Stimulated activated CD8-positive, alpha-beta memory T cell treated with anti-CD3 and anti-CD28 coated beads, Interleukin-2, amount 100 ng/mL, for 48 hours (primary cell): Measurements from ENCODE around the gene HGS.
"Not testable (repeated sequence)": the region's sequence is repeated elsewhere in the genome, so short reads cannot be mapped to it uniquely, and the experiment has no call there.

Source experiments
- DNase-seq, 2 donors: peaks; one replicate each; pipeline ENCODE4 v3.0.0-alpha.2; 2020; ENCODE audit warnings: low read depth in 2 of 2

HGS gene

DNA sequence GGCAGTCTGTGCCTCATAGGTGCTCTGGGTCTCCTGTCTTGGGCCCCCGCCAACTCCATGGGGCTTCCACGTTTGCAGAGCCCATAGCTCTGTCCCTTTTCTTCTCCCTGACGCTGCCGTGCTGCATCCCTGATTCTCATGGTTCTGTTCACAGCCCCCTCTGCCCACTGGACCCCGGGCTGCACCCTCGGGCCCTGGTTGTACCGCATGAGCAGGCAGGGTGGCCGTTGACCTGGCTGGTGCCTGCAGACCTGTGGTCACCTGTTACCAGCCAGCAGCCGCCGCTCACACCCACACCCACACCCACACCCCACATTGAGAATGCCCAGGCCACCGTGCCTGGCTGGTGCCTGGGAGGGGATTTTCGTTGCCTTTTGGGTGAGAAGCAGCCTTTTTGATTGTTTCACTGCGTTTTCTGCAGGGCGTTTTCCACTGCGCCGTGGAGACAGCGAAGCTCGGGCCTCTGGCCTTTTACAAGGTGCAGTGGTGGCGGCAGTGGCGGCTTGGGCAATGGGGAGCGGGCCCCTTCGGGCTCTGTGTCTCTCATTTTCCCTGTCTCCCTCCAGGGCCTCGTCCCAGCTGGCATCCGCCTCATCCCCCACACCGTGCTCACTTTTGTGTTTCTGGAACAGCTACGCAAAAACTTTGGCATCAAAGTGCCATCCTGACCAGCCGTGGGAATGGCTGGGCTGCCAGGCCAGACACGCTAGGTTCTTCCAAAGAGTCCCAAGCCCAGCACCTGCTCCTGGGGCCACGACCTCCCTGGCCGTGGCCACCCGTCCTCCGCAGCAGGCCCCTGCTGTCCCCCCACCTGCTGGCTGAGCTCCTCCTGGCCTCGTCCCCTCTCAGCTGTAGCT, 35.8 kb downstream of the HGS start:
- DNase-seq: no peak

DNA sequence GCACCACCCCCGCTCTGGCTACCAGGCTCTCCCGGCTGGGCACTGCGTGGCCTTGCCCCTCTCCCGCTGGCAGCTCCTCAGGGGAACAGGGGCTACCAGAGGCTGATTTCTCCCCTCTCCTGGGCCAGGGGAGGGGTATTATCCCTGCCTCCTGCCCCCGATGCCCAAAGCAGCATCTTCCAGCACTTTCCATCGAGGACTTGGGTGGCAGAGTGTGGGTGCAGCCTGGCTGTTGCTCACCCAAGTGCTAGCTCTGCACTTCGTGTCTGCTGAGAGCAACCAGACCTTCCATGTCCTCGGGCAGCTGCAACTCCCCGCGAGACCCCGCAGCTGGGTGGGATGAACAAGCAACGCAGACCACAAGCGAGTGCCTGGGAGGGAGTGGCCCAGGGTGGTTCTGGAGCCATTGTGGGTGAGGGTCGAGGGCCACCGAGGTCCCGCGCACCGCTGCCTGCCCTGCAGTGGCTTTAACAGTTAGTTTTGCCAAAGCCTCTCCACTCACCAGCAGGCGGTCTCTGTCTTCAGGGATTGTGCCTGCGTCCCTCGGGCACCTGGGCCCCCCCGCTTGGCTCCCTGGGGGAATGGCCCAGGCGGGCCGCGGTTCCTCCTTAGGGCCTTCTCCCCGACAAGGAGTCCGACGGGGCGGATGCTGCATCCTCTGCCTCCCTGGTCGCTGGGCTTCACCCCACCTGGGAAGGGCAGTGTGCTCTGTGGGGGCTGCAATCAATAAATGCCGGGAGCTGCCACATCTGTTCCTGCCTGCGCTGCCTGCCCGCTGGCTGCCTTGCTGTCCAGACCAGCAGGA, 36.7 kb downstream of the HGS start:
- DNase-seq: no peak

DNA sequence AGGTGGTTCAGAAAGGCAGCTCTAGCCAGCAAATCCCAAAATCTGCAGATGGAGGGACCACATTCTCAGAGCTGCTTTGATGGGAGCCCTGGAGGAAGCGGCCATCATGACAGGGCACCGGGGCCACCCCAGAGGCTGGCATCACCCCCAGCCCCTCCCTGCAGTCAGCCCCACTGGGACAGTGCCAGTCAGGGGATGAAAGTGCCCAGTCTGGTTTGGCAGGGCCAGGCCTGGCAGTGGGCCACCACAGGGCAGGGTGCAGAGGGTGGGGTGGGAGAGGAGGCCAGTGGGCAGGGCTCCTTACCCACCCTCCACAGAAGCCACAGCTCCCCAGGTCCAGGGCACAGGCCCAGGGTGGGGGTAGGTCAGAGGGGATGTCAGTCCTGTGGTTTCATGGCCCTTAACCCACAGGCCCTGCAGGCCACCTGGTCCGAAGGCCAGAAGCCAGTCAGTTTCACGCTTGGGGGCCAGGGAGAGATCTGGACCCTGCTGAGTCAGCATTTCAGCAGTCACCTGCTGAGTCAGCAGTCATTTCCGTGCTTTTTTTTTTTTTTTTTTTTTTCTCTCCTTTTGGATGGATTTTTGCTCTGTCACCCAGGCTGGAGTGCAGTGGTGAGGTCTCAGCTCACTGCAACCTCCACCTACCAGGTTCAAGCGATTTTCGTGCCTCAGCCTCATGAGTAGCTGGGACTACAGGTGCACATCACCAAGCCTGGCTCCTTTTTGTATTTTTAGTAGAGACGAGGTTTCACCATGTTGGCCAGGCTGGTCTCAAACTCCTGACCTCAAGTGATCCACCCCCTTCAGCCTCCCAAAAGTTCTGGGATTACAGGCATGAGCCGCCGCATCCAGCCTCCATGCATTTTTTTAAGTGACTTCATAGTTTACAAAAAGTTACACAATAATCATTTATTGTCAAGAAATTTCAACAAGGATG, 38.6 kb downstream of the HGS start:
- DNase-seq: no peak

DNA sequence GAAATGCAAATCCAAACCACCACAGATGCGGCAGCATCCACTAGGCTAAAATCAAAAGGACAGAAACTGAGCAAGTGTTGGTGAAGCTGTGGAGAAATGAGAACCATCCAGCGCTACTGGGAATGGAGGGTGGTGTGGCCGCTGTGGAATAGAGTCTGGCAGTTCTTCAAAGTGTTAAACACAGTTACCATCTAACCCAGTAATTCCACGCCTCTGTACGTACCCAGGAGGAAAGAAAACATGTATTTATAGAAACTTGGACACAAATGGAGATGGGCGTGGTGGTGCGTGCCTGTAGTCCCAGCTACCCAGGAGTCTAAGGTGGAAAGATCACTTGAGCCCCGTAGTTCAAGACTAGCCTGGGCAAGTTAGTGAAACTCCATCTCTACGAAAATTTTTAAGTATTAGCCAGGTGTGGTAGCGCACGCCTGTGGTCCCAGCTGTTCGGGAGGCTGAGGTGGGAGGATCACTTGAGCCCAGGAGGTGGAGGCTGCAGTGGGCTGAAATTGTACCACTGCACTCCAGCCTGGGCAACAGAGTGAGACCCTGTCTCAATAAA, 39.9 kb downstream of the HGS start:
- DNase-seq: no peak

DNA sequence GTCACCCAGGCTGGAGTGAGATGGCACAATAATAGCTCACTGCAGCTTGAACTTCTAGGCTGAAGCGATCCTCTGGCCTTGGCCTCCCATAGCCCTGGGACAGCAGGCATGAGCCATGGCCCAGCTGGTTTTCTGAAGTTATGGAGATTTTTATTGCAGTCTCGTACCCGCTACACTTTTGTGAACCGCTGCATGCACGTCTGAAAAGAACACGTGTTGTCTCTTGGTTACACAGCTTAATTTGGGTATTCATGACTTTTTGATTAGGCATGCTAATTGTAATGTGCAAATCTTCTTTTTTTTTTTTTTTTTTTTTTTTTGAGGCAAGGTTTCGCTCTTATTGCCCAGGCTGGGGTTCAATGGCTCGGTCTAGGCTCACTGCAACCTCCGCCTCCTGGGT, 41.6 kb downstream of the HGS start:
- DNase-seq: no peak

DNA sequence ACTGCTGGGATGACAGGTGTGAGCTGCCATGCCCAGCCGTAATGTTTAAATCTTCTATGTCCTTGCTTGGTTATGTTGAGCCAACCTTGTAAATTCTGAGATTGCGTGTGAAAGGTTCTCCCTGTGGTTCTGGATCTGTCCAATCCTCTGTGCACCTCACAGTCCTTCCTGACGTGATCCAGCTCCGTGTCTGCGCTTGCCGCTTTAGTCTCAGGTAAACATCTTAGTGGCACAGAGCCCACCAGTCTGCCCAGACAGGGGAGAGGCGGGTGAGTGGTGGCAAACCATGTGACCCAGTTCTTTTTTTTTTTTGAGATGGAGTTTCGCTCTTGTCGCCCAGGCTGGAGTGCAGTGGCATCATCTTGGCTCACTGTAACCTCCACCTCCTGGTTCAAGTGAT, 42.2 kb downstream of the HGS start:
- DNase-seq: no peak

DNA sequence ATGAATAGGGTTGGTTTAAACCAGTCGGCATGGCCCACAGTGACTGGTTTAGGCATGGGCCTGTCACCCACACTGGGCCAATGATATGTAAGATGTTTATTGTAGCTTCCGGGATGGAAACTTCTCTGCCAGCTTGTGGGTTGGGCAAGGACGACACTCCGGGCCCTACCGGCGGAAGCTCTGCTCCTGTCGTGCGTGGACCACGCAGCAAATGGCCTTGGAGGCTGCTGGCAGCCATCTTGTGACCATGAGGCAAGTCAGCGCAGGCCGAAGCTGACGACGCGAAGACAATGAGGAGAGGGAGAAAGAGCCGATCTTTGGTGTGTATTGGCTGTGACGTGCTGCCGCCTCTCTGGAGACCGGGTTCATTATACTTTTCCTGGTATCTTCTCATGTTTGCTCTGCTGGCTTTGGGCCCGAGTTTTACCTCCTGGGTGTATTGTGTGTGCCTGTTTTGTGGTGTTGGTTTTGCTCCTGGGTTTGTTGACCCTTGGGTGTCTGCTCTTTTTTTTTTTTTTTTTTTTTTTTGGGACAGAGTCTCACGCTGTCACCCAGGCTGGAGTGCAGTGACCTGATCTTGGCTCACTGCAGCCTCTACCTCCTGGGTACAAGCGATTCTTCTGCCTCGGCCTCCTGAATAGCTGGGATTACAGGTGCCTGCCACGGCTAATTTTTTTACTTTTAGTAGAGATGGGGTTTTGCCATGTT, 43.7 kb downstream of the HGS start:
- DNase-seq: no peak

DNA sequence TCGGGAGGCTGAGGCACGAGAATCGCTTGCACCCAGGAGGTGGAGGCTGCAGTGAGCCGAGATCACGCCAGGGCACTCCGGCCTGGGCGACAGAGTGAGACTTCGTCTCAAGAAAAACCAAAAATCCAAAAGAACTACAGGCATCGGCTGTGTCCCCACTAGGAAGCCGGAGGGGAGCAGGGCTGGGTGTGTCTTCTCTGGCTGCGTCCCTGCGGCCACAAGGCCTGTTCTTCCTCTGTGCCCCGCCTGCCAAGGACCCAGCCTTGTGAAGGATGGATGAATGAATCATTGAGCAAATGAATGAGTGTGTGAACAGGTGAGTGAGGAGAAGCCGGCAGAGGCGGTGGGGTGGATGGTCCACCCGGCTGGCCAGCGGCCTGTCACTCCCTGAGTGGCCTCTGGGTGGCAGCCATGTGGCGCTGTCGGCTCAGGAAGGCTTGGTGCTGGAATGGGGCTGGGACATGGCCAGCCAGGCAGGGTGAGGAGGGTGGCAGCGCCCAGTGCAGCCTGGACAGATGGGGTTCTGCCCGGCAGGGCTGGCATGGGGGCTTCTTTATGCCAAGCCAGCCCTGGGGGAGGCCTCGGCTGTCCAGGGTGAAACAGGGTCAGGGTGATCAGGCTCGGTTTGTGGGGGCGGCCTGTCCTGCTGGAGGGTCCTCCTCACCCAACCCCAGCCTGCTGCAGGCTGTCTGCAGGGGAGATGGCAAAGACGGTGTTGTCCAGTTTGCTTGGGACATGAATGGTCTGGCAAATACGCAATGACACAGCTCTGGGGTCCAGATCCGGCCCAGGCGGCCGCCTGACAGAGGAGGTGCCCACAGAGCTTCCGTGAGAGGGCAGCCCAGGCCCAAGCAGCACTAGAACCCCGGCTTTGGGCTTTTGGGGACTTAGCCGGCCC, 49.9 kb downstream of the HGS start:
- DNase-seq: peak; percentile 60 to 65

DNA sequence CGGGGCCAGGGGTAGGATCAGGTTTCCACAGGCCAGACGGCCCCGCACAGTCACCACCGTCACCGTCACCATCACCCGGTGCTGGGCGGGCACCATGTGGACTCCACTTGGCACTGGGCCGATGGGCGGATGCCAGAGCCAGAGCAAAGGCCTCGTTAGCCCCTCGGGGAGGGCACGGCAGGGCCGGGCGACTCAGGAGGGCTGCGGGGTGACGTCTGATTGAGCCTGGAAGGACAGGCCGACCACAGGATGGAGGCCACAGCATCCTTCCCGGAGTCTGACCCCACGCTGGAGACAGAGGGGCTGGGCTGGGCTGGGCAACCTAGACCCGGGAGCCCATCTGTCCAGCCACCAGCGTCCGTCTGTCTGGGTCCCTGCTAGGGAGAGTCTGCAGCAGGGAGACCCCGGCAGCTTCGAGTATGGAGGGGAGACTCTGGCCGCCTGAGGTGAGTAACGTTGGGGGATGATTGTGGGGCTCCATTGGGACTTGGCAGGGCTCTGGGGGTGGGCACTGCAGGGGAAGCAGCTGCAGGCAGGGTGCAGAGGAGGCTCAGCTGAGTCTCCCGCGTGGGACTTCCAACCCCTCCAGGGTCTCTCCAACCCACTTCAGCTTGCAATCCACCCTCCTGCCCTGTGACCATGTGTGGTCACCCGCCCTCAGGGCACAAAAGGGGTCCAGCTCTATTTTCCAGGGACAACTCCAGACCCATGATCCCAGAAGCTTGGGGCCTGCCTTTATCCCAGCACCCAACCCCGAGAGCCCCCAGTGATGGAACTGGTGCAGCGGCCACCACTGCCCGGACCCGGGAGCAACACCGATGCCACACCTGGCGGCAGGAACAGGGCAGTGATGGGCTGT, 50.8 kb downstream of the HGS start:
- DNase-seq: no peak

DNA sequence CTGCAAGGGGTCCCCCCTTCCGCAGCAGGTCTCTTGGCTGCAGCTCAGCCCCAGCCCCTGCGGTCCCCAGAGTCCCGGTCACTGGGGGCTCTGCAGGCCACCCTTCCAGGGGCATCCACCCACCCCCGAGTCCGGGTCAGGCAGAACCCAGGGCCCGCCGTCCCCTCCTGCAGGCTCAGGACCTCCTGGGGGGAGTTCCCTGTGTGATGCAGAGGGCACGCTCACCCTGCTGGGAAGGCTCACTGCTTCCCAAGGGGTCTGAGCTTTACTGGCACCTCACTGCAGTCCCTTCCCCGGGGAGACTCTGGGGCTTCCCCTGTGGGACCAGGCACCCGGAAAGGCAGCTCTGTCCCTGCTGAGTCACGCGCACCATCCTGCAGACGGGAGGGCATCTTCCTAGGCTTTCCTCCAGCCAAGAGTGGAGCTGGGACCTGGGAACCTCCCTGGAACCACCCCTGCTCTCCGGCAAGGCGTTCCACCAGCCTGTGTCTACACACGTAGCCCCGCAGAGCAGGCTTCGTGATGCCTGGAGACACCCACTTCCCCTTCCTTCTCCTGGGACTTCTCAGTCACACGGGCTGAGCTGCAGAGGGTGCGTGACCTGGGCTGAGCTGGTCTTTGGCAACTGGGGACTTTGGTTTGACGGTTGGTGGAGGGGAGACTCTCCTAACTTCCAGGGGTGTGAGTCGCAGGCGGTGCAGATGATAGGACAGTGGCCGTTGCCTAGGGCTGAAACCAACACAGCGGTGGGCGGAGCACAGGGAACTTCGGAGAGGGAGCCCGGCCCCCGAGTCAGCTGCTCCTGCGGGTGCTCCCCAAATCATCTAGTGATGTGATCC, 51.7 kb downstream of the HGS start:
- no peak for DNase-seq

DNA sequence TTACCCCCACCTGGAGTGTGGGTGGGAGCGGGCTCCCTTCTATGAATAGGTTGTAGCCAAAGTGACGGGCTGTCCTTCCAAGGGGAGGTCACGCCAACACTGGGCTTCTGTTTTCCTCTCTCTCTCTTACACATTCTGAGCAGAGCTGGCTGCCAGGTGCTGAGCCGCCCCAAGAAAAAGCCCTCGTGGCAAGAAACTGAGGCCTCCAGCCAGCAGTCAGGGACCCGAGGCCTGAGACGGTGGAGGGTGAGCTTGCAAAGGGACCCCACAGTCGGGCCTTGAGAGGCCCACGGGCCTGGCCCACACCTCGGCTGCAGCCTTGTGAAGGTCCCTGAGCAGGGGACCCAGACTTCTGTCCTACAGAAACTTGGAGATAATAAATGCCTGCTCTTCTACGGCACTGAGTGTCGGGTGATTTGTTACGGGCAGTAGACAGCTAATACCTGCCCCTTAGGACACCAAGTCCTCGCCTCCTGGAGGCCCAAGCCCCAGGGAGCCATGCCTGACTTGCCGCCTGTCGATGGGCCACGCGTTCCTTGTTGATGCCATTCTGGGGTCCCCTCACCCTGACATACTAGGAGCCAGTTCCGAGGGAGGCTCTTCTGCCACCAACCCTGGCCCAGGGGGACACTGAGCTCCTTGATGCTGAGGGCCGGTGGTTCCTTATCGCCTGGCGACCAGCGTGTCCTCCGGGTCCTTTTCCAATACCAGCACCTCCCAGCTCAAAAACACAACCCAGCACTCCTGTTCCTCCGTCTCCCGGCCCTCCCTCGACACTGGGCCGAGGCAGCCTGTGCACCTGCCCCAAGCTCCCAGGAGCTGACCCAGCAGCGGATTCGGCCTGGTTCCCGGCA, 54.4 kb downstream of the HGS start:
- no peak for DNase-seq

DNA sequence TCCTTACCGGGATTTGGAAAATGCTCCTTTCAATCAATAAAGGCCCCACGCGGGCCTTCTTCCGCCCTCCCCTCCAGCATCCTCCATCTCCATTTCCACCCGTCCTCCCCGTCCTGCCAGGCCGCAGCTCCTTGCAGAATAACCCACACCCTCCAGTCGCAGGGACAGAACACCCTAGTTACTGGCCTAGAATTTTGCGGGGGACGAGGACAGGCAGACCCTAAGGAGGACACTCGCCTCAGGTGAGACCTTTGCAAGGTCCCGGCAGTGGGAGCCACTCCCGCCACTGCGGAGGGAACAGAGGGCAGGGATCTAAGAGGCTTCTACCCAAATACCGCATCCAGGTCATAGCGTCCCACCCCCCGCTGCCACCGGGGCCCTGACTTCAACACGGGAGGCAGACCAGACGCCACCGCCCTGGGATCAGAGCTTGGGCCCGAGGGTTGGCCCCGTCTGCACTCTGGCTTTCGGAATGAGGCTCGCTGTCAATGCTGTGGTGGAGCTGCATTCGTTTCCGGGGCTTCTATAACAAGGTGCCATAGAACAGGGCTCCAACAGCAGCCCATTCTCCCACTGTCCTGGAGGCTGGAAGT, 55.1 kb downstream of the HGS start:
- DNase-seq: no peak

DNA sequence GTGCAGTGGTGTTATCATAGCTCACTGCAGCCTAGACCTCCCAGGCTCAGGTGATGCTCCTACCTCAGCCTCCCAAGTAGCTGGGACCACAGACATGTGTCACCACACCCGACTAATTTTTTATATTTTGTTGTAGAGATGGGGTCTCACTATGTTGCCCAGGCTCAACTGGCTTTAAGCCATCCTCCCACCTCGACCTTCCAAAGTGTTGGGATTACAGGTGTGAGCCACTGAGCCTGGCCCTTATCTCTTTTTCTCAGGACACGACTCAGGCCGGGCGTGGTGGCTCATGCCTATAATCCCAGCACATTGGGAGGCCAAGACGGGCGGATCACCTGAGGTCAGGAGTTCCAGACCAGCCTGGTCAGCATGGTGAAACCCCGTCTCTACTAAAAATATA, 55.8 kb downstream of the HGS start:
- DNase-seq: not testable (repeated sequence)

DNA sequence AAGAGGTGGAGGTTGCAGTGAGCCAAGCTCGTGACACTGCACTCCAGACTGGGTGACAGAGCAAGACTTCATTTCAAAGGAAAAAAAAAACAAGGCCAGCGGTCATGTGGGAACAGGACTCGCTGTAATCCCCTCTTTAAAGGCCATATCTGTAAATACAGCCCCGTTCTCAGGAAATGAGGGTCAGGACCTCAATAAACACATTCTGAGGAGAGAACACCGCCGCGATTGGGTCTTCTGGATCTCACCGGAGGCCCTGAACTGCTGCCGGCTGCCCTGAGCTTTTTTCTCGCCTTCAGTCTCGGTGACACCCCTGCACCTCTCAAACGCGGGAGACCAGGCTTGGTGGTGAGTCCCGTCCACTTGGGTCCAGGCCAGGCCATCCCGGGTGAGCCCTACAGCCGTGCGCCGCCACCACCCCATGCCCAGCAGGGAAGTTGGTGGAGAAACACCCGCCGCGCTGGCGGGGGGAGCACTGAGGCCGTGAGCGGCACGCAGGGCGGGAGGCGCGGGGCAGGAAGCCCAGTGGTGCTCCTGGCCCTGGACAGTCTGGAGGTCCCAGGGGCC, 56.7 kb downstream of the HGS start:
- no peak for DNase-seq

DNA sequence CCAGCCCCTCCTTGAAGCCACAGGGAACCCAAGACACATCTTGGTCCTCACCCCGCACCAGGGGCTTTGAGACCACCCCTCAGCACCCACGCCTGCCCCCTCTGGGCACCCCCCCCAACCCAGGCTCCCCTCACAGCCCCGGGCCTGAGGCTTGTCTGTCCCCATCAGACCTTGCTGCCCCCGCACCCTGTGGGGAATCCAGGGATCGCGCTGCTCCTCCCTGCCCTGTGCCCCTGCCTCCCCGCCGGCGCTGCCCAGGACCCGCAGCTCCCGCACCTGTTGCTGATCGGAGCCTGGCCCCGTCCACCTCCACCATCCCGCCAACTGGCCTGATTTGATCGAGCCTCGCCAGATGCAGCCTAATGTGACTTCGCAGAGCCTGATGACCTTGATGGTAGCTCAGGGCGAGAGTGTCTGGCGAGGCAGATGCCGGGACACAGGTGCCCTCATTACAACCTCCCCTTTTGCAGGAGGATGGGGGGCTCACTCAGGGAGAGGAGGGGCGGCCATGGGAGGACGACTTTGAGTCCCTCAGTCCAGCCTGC, 57.3 kb downstream of the HGS start:
- DNase-seq: no peak
